ENCODE results near the gene CENPU. TPM values are rescaled to one million over a fixed set of nuclear protein-coding genes. Genes with fewer than 3 reads are reported as not detected.

Gene CENPU
- total and polyA plus RNA-seq, 2 of the 8 experiments (the other 6 are each of a cell fraction or from before 2014, with no cell fraction given), result 32.1 to 122 TPM

DNA sequence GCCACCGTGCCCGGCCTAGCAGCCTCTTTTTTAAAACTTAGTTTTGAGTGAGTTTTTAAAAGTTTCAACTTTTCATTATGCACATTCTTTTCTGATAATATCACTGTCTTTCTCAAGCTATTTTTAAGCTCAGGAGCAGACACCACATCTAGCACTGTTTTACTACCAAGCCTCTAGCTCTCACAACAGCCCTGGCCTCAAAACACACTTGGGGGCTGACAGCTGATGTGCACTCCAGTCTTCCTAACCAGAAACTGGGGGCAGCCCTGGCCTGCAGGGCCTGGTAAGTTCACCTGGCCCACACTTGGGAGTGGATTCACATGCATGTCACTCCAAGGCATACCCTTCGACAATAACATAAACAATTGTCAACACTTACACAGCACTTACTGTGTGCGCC is 34.0 kb downstream of the CENPU start:
- H2BK12ac ChIP-seq (ENCODE audit: low read depth, low read length), result no peak overlapping the region
- no peak overlapping the region for H3K27ac ChIP-seq (ENCODE audit: low read depth, low read length)
- no peak overlapping the region for H4K8ac ChIP-seq (ENCODE audit: extremely low read depth, insufficient read depth, low read length)
- H4K91ac ChIP-seq (replicated peaks; ENCODE audit: insufficient read length, low read length), result no peak overlapping the region
- no peaks in the 10 kb centered on the region for H3K23me2 ChIP-seq (ENCODE audit: low read depth, low read length)
- no peaks in the 10 kb centered on the region for H3K27me3 ChIP-seq (replicated peaks in 1 of 4; ENCODE audit: control insufficient read depth in 3 of 4, extremely low read depth in 1 of 4, insufficient read depth in 3 of 4, low read length in 3 of 4)
- WGBS, 2 experiments (ENCODE audit: extremely low coverage in 1 of 2, insufficient coverage in 1 of 2, insufficient read length in 1 of 2, insufficient replicate concordance in 2 of 2, low coverage in 1 of 2, low lambda C conversion rate in 2 of 2, missing lambda C conversion rate in 1 of 2), result 97% methylated on average over 4 of the region's 4 CpGs; no CpG with 5 or more reads in 1 of the 2 experiments
- DNase-seq (ENCODE audit: low read depth in 1 of 2, low spot score in 2 of 2) (no peak), FAIRE-seq (no peak)
- H2BK20ac ChIP-seq (ENCODE audit: low read length), result no peak overlapping the region
- no peaks in the 10 kb centered on the region for H3K9me3 ChIP-seq (ENCODE audit: insufficient read depth in 2 of 2, low read depth in 1 of 2, low read length in 1 of 2)
- no peak overlapping the region for H3K4me3 ChIP-seq (ENCODE audit: extremely low read depth in 1 of 4, insufficient read depth in 2 of 4, low read depth in 3 of 4, low read length in 4 of 4)
- no peak overlapping the region for H4K5ac ChIP-seq (ENCODE audit: insufficient read length, low read depth, low read length)
- H2BK5ac ChIP-seq (ENCODE audit: low read depth, low read length), result no peak overlapping the region
- H3K79me1 ChIP-seq (ENCODE audit: low read depth, low read length), result no peaks in the 10 kb centered on the region
- CTCF ChIA-PET (ENCODE audit: partially characterized antibody), result no interaction called here
- no peak overlapping the region for H3K4ac ChIP-seq (replicated peaks; ENCODE audit: insufficient read length, low read depth, low read length)
- no peak overlapping the region for H3K14ac ChIP-seq (ENCODE audit: insufficient read length)
- no peak overlapping the region for H3K9ac ChIP-seq (replicated peaks in 1 of 4; ENCODE audit: extremely low read depth in 1 of 4, low read depth in 3 of 4, low read length in 3 of 4)
- no peak overlapping the region for H3K23ac ChIP-seq (ENCODE audit: insufficient read length)
- peaks cover 10 to 88% (median 57%) of the 10 kb centered on the region in 4 experiments for H3K36me3 ChIP-seq (ENCODE audit: control insufficient read depth in 2 of 4, insufficient read depth in 4 of 4, low read length in 3 of 4)
- no peak overlapping the region for H2BK15ac ChIP-seq (ENCODE audit: low read length)
- no peak overlapping the region for H3K56ac ChIP-seq (replicated peaks; ENCODE audit: insufficient read length, low read depth, low read length)
- no peak overlapping the region for H2AK5ac ChIP-seq (ENCODE audit: low read depth, low read length)
- no peak overlapping the region for H2BK120ac ChIP-seq (replicated peaks; ENCODE audit: low read depth, low read length)
- H4K20me1 ChIP-seq (replicated peaks in 1 of 2; ENCODE audit: control insufficient read depth in 1 of 2, insufficient read depth in 2 of 2, low read length in 2 of 2), result peaks cover 0 to 10% of the 10 kb centered on the region in 2 experiments
- 0 out of 7 replicates have a peak, but pooled peaks cover 0 to 3% (median 0%) of the 10 kb centered on the region in 4 experiments for H3K4me1 ChIP-seq (replicated peaks in 1 of 4; ENCODE audit: control insufficient read depth in 3 of 4, insufficient read depth in 4 of 4, low read length in 3 of 4)
- H3K18ac ChIP-seq (ENCODE audit: extremely low read depth, low read length), result no peak overlapping the region
- peaks cover 0 to 8% of the 10 kb centered on the region in 2 experiments; a peak in 1 of 4 replicates for H3K79me2 ChIP-seq (ENCODE audit: control insufficient read depth in 1 of 2, insufficient read depth in 2 of 2, low read length in 2 of 2)
- POLR2A ChIA-PET (ENCODE audit: partially characterized antibody), result interaction anchor here (0.7 to 1.6 kb wide), 3 partner anchors 9 to 18 kb away, joined by 3 to 5 read pairs (median 3); no protein-coding TSS in a partner anchor
- no peak overlapping the region for H2AFZ ChIP-seq (ENCODE audit: low read length)
- no peak for TF ChIP-seq TAF1 (IDR thresholded peaks at IDR 0.05; ENCODE audit: low read depth, low read length)
- no peak for TF ChIP-seq SP1 (IDR thresholded peaks at IDR 0.05; ENCODE audit: low read depth, low read length)
- TF ChIP-seq CTBP2 (IDR thresholded peaks at IDR 0.05; ENCODE audit: borderline replicate concordance, insufficient read depth, insufficient read length, low read length), result no peak
- no peak for TF ChIP-seq CBX8 (IDR thresholded peaks at IDR 0.05; ENCODE audit: borderline replicate concordance, low read depth, low read length)
- TF ChIP-seq, protein P1, sequence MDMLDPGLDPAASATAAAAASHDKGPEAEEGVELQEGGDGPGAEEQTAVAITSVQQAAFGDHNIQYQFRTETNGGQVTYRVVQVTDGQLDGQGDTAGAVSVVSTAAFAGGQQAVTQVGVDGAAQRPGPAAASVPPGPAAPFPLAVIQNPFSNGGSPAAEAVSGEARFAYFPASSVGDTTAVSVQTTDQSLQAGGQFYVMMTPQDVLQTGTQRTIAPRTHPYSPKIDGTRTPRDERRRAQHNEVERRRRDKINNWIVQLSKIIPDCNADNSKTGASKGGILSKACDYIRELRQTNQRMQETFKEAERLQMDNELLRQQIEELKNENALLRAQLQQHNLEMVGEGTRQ (IDR thresholded peaks at IDR 0.05; ENCODE audit: low read length), result no peak
- no peak for TF ChIP-seq KDM4A (IDR thresholded peaks at IDR 0.05; ENCODE audit: low read depth, low read length, severe bottlenecking)
- no peak for TF ChIP-seq CEBPB (IDR thresholded peaks at IDR 0.05; ENCODE audit: low read depth, low read length)
- TF ChIP-seq SAP30 (IDR thresholded peaks at IDR 0.05; ENCODE audit: insufficient read depth, insufficient replicate concordance, low read length), result no peak
- no peak for TF ChIP-seq GABPA (IDR thresholded peaks at IDR 0.05; ENCODE audit: borderline replicate concordance, insufficient read depth, low read length)
- no peak overlapping the region for H3K4me2 ChIP-seq (ENCODE audit: insufficient read depth in 1 of 2, low read depth in 2 of 2, low read length in 2 of 2)

All from H1 (cell line).